H1 (cell line): Measurements from ENCODE around the gene TP53RK. TPM values are rescaled to one million over a fixed set of nuclear protein-coding genes. Genes with fewer than 3 reads are reported as not detected.

Experiments used
- CTCF ChIA-PET: fragments of 300-600 bp; sonication (Branson Sonifier 250); formaldehyde crosslinking; loops from one replicate; lab custom pipeline; 2021; ENCODE audit not compliant: partially characterized antibody; lab: Charles Lee
- POLR2A ChIA-PET: fragments of 300-600 bp; sonication (Branson Sonifier 250); formaldehyde crosslinking; loops from one replicate; lab custom pipeline; 2021; ENCODE audit warnings: inconsistent platforms; ENCODE audit not compliant: partially characterized antibody; lab: Charles Lee
- DNase-seq, 2 experiments: peaks; one replicate each; pipeline versions ENCODE4 v3.0.0 to v3.0.0-alpha.2; 2010 to 2022; ENCODE audit warnings: low spot score in 2 of 2, low read depth in 1 of 2, mixed read lengths in 1 of 2
- FAIRE-seq: peaks from 2 replicates; lab custom pipeline; 2011; peaks lifted over from hg19 to GRCh38; lab: Jason Lieb, UNC
- H2AFZ ChIP-seq: 2 replicates; pipeline ENCODE4 v1.8.1; 2012; ENCODE audit warnings: low read length, inconsistent platforms
- H2AK5ac ChIP-seq: 2 replicates; pipeline ENCODE4 v1.6.1; 2013; ENCODE audit warnings: low read depth, low read length
- H2BK120ac ChIP-seq: replicated peaks from 2 replicates; pipeline ENCODE3; 2013; ENCODE audit warnings: low read depth, low read length, inconsistent platforms
- H2BK12ac ChIP-seq: 2 replicates; pipeline ENCODE4 v1.6.1; 2013; ENCODE audit warnings: low read depth, low read length
- H2BK15ac ChIP-seq: 2 replicates; pipeline ENCODE4 v1.6.1; 2013; ENCODE audit warnings: low read length
- H2BK20ac ChIP-seq: 2 replicates; pipeline ENCODE4 v1.6.1; 2013; ENCODE audit warnings: low read length
- H2BK5ac ChIP-seq: 2 replicates; pipeline ENCODE4 v1.6.1; 2013; ENCODE audit warnings: low read depth, low read length
- H3K14ac ChIP-seq: 2 replicates; pipeline ENCODE4 v1.6.1; 2013; ENCODE audit warnings: inconsistent platforms; ENCODE audit not compliant: insufficient read length
- H3K18ac ChIP-seq: 2 replicates; pipeline ENCODE4 v1.6.1; 2013; ENCODE audit warnings: low read length; ENCODE audit errors: extremely low read depth
- H3K23ac ChIP-seq: 2 replicates; pipeline ENCODE4 v1.6.1; 2013; ENCODE audit warnings: inconsistent platforms; ENCODE audit not compliant: insufficient read length
- H3K23me2 ChIP-seq: 2 replicates; pipeline ENCODE4 v1.6.1; 2013; ENCODE audit warnings: low read depth, low read length
- H3K27ac ChIP-seq: 2 replicates; pipeline ENCODE4 v1.6.1; 2011; ENCODE audit warnings: low read depth, low read length, inconsistent platforms
- H3K27me3 ChIP-seq, 4 experiments: replicated peaks in 1 of 4; 1 replicate in 1 of 4; 2 replicates in 3 of 4; pipeline versions ENCODE4 v1.6.1 to v1.8.1; 2011 to 2013; ENCODE audit warnings: low read length in 3 of 4, mild to moderate bottlenecking in 3 of 4, inconsistent platforms in 2 of 4, mixed read lengths in 2 of 4, moderate library complexity in 1 of 4; ENCODE audit not compliant: control insufficient read depth in 3 of 4, insufficient read depth in 3 of 4; ENCODE audit errors: extremely low read depth in 1 of 4
- H3K36me3 ChIP-seq, 4 experiments: 2 replicates each; pipeline versions ENCODE4 v1.6.1 to v1.8.1; 2011 to 2013; ENCODE audit warnings: mild to moderate bottlenecking in 4 of 4, low read length in 3 of 4, moderate library complexity in 2 of 4, control low read depth in 1 of 4, inconsistent platforms in 1 of 4; ENCODE audit not compliant: insufficient read depth in 4 of 4, control insufficient read depth in 2 of 4
- H3K4ac ChIP-seq: replicated peaks from 2 replicates; pipeline ENCODE3; 2013; ENCODE audit warnings: low read length, low read depth, mixed read lengths, inconsistent platforms; ENCODE audit not compliant: insufficient read length
- H3K4me1 ChIP-seq, 4 experiments: replicated peaks in 1 of 4; 1 replicate in 1 of 4; 2 replicates in 3 of 4; pipeline versions ENCODE4 v1.6.1 to v1.8.1; 2011 to 2013; ENCODE audit warnings: low read length in 3 of 4, inconsistent platforms in 2 of 4, mixed read lengths in 1 of 4; ENCODE audit not compliant: insufficient read depth in 4 of 4, control insufficient read depth in 3 of 4
- H3K4me2 ChIP-seq, 2 experiments: 2 replicates each; pipeline versions ENCODE4 v1.6.1 to v1.8.1; 2011 to 2013; ENCODE audit warnings: low read depth in 2 of 2, low read length in 2 of 2, control low read depth in 1 of 2, inconsistent platforms in 1 of 2, mild to moderate bottlenecking in 1 of 2; ENCODE audit not compliant: insufficient read depth in 1 of 2
- H3K4me3 ChIP-seq, 4 experiments: fragments of 200-600, 300-600 bp in 1 of 4; sonication (generic), shearing (Covaris generic), sonication (Bioruptor Twin) in 1 of 4; 2 replicates each; pipeline versions ENCODE4 v1.5.1 to v1.8.1; 2011 to 2016; ENCODE audit warnings: low read length in 4 of 4, low read depth in 3 of 4, control low read depth in 2 of 4, inconsistent platforms in 2 of 4, mild to moderate bottlenecking in 2 of 4, mixed read lengths in 1 of 4, moderate library complexity in 1 of 4; ENCODE audit not compliant: insufficient read depth in 2 of 4; ENCODE audit errors: extremely low read depth in 1 of 4
- H3K56ac ChIP-seq: replicated peaks from 2 replicates; pipeline ENCODE3; 2013; ENCODE audit warnings: low read depth, mild to moderate bottlenecking, mixed read lengths, low read length, inconsistent platforms; ENCODE audit not compliant: insufficient read length
- H3K79me1 ChIP-seq: 2 replicates; pipeline ENCODE4 v1.6.1; 2013; ENCODE audit warnings: low read depth, low read length, control low read depth
- H3K79me2 ChIP-seq, 2 experiments: 2 replicates each; pipeline versions ENCODE4 v1.6.1 to v1.8.1; 2012 to 2013; ENCODE audit warnings: low read length in 2 of 2, mild to moderate bottlenecking in 2 of 2, inconsistent platforms in 1 of 2; ENCODE audit not compliant: insufficient read depth in 2 of 2, control insufficient read depth in 1 of 2
- H3K9ac ChIP-seq, 4 experiments: replicated peaks in 1 of 4; 1 replicate in 1 of 4; 2 replicates in 3 of 4; pipeline versions ENCODE4 v1.6.1 to v1.8.1; 2011 to 2013; ENCODE audit warnings: low read depth in 3 of 4, low read length in 3 of 4, control low read depth in 2 of 4, mild to moderate bottlenecking in 2 of 4, moderate library complexity in 2 of 4, inconsistent platforms in 1 of 4; ENCODE audit errors: extremely low read depth in 1 of 4
- H3K9me3 ChIP-seq, 2 experiments: 2 replicates each; pipeline versions ENCODE4 v1.6.1 to v1.8.1; 2012 to 2013; ENCODE audit warnings: mild to moderate bottlenecking in 2 of 2, moderate library complexity in 2 of 2, control low read depth in 1 of 2, inconsistent platforms in 1 of 2, low read depth in 1 of 2, low read length in 1 of 2, mixed read lengths in 1 of 2; ENCODE audit not compliant: insufficient read depth in 2 of 2
- H4K20me1 ChIP-seq, 2 experiments: replicated peaks in 1 of 2; 2 replicates each; pipeline versions ENCODE3 to v1.8.1; 2011 to 2013; ENCODE audit warnings: inconsistent platforms in 2 of 2, low read length in 2 of 2, mild to moderate bottlenecking in 1 of 2; ENCODE audit not compliant: insufficient read depth in 2 of 2, control insufficient read depth in 1 of 2
- H4K5ac ChIP-seq: 2 replicates; pipeline ENCODE4 v1.6.1; 2013; ENCODE audit warnings: low read length, low read depth, mixed read lengths, inconsistent platforms; ENCODE audit not compliant: insufficient read length
- H4K8ac ChIP-seq: 2 replicates; pipeline ENCODE4 v1.8.0; 2013; ENCODE audit warnings: mild to moderate bottlenecking, moderate library complexity, low read length, inconsistent platforms; ENCODE audit not compliant: insufficient read depth; ENCODE audit errors: extremely low read depth
- H4K91ac ChIP-seq: replicated peaks from 2 replicates; pipeline ENCODE3; 2013; ENCODE audit warnings: low read length, mixed read lengths, inconsistent platforms; ENCODE audit not compliant: insufficient read length
- ATF3 ChIP-seq: IDR thresholded peaks from 2 replicates; pipeline ENCODE4 v1.6.1; 2011; ENCODE audit warnings: low read depth, mild to moderate bottlenecking, low read length; ENCODE audit not compliant: insufficient read depth
- CHD2 ChIP-seq: IDR thresholded peaks from 2 replicates; pipeline ENCODE4 v1.6.1; 2012; ENCODE audit warnings: low read length, improper control_type of control experiment
- EP300 ChIP-seq, 2 experiments: IDR thresholded peaks; 1 replicate in 1 of 2; 2 replicates in 1 of 2; pipeline ENCODE4 v1.6.1; 2011 to 2012; ENCODE audit warnings: low read depth in 2 of 2, low read length in 2 of 2, mild to moderate bottlenecking in 2 of 2, borderline replicate concordance in 1 of 2, inconsistent platforms in 1 of 2, moderate library complexity in 1 of 2
- MAFK ChIP-seq: IDR thresholded peaks from 2 replicates; pipeline ENCODE4 v1.6.1; 2012; ENCODE audit warnings: low read depth, mild to moderate bottlenecking, improper control_type of control experiment, low read length
- NANOG ChIP-seq: IDR thresholded peaks from 2 replicates; pipeline ENCODE4 v1.6.1; 2011; ENCODE audit warnings: low read length, low read depth, mild to moderate bottlenecking, inconsistent platforms; ENCODE audit not compliant: insufficient read depth, poor library complexity, severe bottlenecking
- PHF8 ChIP-seq: fragments of 200-600 bp; sonication (generic); conservative IDR thresholded peaks from 2 replicates; pipeline ENCODE4 v1.7.1; 2012; ENCODE audit warnings: low read depth, mild to moderate bottlenecking, inconsistent platforms, low read length, moderate library complexity
- POLR2AphosphoS5 ChIP-seq: IDR thresholded peaks from 2 replicates; pipeline ENCODE4 v1.6.1; 2011; ENCODE audit warnings: low read depth, low read length
- SAP30 ChIP-seq: fragments of 300-600 bp; sonication (generic); IDR thresholded peaks from 2 replicates; pipeline ENCODE4 v1.7.1; 2012; ENCODE audit warnings: low read length, moderate library complexity, mild to moderate bottlenecking, inconsistent platforms; ENCODE audit not compliant: insufficient read depth, insufficient replicate concordance
- USF2 ChIP-seq: IDR thresholded peaks from 2 replicates; pipeline ENCODE4 v1.6.1; 2011; ENCODE audit warnings: low read length, improper control_type of control experiment
- WGBS, 2 experiments: shearing (Covaris generic) in 1 of 2; methylation state at CpG; one replicate each; pipeline versions ENCODE4 v1.1.6 to v1.1.7; 2013 to 2015; ENCODE audit warnings: low lambda C conversion rate in 2 of 2, mixed read lengths in 2 of 2, inconsistent platforms in 1 of 2, low coverage in 1 of 2, missing lambda C conversion rate in 1 of 2; ENCODE audit not compliant: insufficient replicate concordance in 2 of 2, insufficient coverage in 1 of 2, insufficient read length in 1 of 2; ENCODE audit errors: extremely low coverage in 1 of 2, missing lambda C conversion rate in 1 of 2; 5-methylcytosine and 5-hydroxymethylcytosine counted together
- polyA plus RNA-seq, 7 experiments: library from polyadenylated mRNA; depleted of rRNA in 3 of 7; stranded (reverse) in 5 of 7; unstranded in 2 of 7; fragments of >200 nt in 5 of 7; fragments of 200-250 nt in 2 of 7; gene quantifications; 1 replicate in 5 of 7; 2 replicates in 1 of 7; 4 replicates in 1 of 7; pipeline versions ENCODE4 v1.2.1 to v1.2.3, GENCODE V29; 2011 to 2013; ENCODE audit warnings: missing spikeins in 2 of 7, mixed read lengths in 2 of 7
- total RNA-seq: library from RNA; stranded (reverse); fragmentation: NEBNext Ultra II Directional; extraction: Animal tissue kit (Norgen Biotek cat#: 25700); gene quantifications from 2 replicates; pipeline ENCODE4 v1.2.1, GENCODE V29; 2021

TP53RK gene
- total and polyA plus RNA-seq, 2 of the 8 experiments (the other 6 are each of a cell fraction or from before 2014, with no cell fraction given): 8.5 to 16.3 TPM

- no peak overlapping the region for H3K14ac ChIP-seq
- peaks cover 6 to 16% of the 10 kb centered on the region in 2 experiments; a peak in 3 of 4 replicates for H3K9me3 ChIP-seq
- ChIA-PET POLR2A (no interaction called here), CTCF (interaction anchor here (0.8 to 2.1 kb wide), 4 partner anchors 7 to 152 kb away, joined by 3 to 19 read pairs (median 4); no protein-coding TSS in a partner anchor)
- H3K18ac ChIP-seq: no peak overlapping the region
- no peak overlapping the region for H2BK120ac ChIP-seq
- peaks cover 0 to 8% (median 0%) of the 10 kb centered on the region in 4 experiments; a peak in 1 of 8 replicates for H3K36me3 ChIP-seq
- H3K4me1 ChIP-seq: peaks cover 3 to 17% (median 8%) of the 10 kb centered on the region in 4 experiments; a peak in 6 of 7 replicates
- no peak overlapping the region for H4K8ac ChIP-seq
- no peak overlapping the region for H2BK20ac ChIP-seq
- no peak overlapping the region for H2BK12ac ChIP-seq
- no peak overlapping the region for H3K4me3 ChIP-seq
- H4K5ac ChIP-seq: no peak overlapping the region
- H2BK5ac ChIP-seq: no peak overlapping the region
- no peaks in the 10 kb centered on the region for H4K20me1 ChIP-seq
- 87% methylated on average over 10 of the region's 11 CpGs; no CpG with 5 or more reads in 1 of the 2 experiments for WGBS, 2 experiments
- H4K91ac ChIP-seq: no peak overlapping the region
- no peaks in the 10 kb centered on the region; a peak in 2 of 7 replicates for H3K27me3 ChIP-seq
- no peak overlapping the region for H3K4me2 ChIP-seq
- H3K9ac ChIP-seq: no peak overlapping the region; a peak in 1 of 7 replicates
- H3K56ac ChIP-seq: no peak overlapping the region
- DNase-seq (no peak), FAIRE-seq (no peak)
- no peak overlapping the region for H3K27ac ChIP-seq
- H3K4ac ChIP-seq: no peak overlapping the region
- H3K79me1 ChIP-seq: no peaks in the 10 kb centered on the region; the same call in 1 of the 2 replicates
- peaks cover 0 to 4% of the 10 kb centered on the region in 2 experiments; a peak in 1 of 4 replicates for H3K79me2 ChIP-seq
- H3K23ac ChIP-seq: no peak overlapping the region
- no peak overlapping the region for H2BK15ac ChIP-seq
- no peak overlapping the region for H2AFZ ChIP-seq
- H2AK5ac ChIP-seq: no peak overlapping the region
- no peaks in the 10 kb centered on the region for H3K23me2 ChIP-seq
- TF ChIP-seq EP300 (IDR thresholded peaks at IDR 0.05; ENCODE audit: borderline replicate concordance in 1 of 2, low read depth in 2 of 2, low read length in 2 of 2) (no peak), SAP30 (no peak), NANOG (no peak), ATF3 (no peak), MAFK (no peak), POLR2AphosphoS5 (no peak), CHD2 (no peak), PHF8 (no peak), USF2 (no peak)
Measured at GRCh38 chr20:46673394-46674252, 15.6 kb downstream of the TP53RK start.
